Sigmoid colon (tissue), 7 donors: ENCODE measurements around the gene USP2. TPM values are rescaled to one million over a fixed set of nuclear protein-coding genes. Genes with fewer than 3 reads are reported as not detected.

Source experiments
- polyA plus RNA-seq, 3 donors: library from polyadenylated mRNA; stranded (reverse); fragments of 200-250 nt; gene quantifications; one replicate each; pipeline ENCODE4 v1.2.3, GENCODE V29; 2013
- small RNA-seq, 3 donors: library from RNA; depleted of rRNA; stranded (forward); fragments of <200 nt; gene quantifications; one replicate each; pipeline ENCODE3, GENCODE V24; 2016
- total RNA-seq, 4 donors: library from RNA; depleted of rRNA; stranded (reverse); fragments of >200 nt; gene quantifications; one replicate each; pipeline ENCODE4 v1.1.0, GENCODE V29; 2016
- donor health status: healthy with polysubstance abuse.
- donor health status: Bipolar disorder and iron deficiency.
- donor health status: healthy.

The USP2 gene
- total and polyA plus RNA-seq, 7 donors: 0.71 to 13.2 (median 1.9) TPM

Small RNA genes lying within 50 kb of the gene (small RNA-seq; reads per million reads assigned to genes)
- gene AP003396.4 (0 reads per million in 3 donors), gene RF01225 (0 reads per million in 3 donors)

Other genes starting within 250 kb of the USP2 start
- gene ABCG4, start 232.6 kb downstream of the USP2 start, total RNA-seq: under 1 TPM in 3 of 4 donors, not detected in 1; under 0.01 to 0.55 (median 0.27) TPM
- gene ABCG4, start 232.6 kb downstream of the USP2 start, polyA plus RNA-seq: under 1 TPM in 2 of 3 donors, not detected in 1; under 0.01 to 0.26 TPM
- gene NLRX1, start 213.0 kb downstream of the USP2 start, total RNA-seq: 10 to 100 TPM; 10.7 to 21.9 (median 12.6) TPM
- 1 to 10 TPM; 3.9 to 9.3 (median 4.2) TPM for gene NLRX1, start 213.0 kb downstream of the USP2 start, polyA plus RNA-seq
- 1 to 10 TPM in 1 of 4 donors, not detected in 3; 1.8 TPM for gene NHERF4, start 196.2 kb downstream of the USP2 start, total RNA-seq
- 10 to 100 TPM; 25.8 to 48.1 (median 37.7) TPM for gene NHERF4, start 196.2 kb downstream of the USP2 start, polyA plus RNA-seq
- 10 to 100 TPM; 11.8 to 17.7 (median 13.1) TPM for gene CBL, start 175.4 kb downstream of the USP2 start, total RNA-seq
- 1 to 10 TPM; 1.8 to 8.6 (median 3.7) TPM for gene CBL, start 175.4 kb downstream of the USP2 start, polyA plus RNA-seq
- 1,000 to 10,000 TPM in 1 of 4 donors, 100 to 1,000 TPM in 3; 628 to 1,033 (median 813) TPM for gene MCAM, start 64.6 kb downstream of the USP2 start, total RNA-seq
- gene MCAM, start 64.6 kb downstream of the USP2 start, polyA plus RNA-seq: 10 to 100 TPM in 1 of 3 donors, 1 to 10 TPM in 2; 2.1 to 51.5 (median 4.8) TPM
- gene RNF26, start 47.2 kb downstream of the USP2 start, total RNA-seq: 10 to 100 TPM in 3 of 4 donors, 1 to 10 TPM in 1; 9.8 to 18.3 (median 11.8) TPM
- gene RNF26, start 47.2 kb downstream of the USP2 start, polyA plus RNA-seq: 10 to 100 TPM in 1 of 3 donors, 1 to 10 TPM in 2; 6.2 to 26.1 (median 7.2) TPM
- 10 to 100 TPM; 23.2 to 35.2 (median 32.4) TPM for gene C1QTNF5, start 40.8 kb downstream of the USP2 start, total RNA-seq
- 10 to 100 TPM in 1 of 3 donors, 1 to 10 TPM in 2; 4.9 to 12.5 (median 5.4) TPM for gene C1QTNF5, start 40.8 kb downstream of the USP2 start, polyA plus RNA-seq
- under 1 TPM in 1 of 4 donors, not detected in 3; 0.14 TPM for gene MFRP, start 35.0 kb downstream of the USP2 start, total RNA-seq
- not detected for gene MFRP, start 35.0 kb downstream of the USP2 start, polyA plus RNA-seq
- 100 to 1,000 TPM in 1 of 4 donors, 10 to 100 TPM in 3; 10.4 to 214 (median 71.5) TPM for gene THY1, start 41.5 kb upstream of the USP2 start, total RNA-seq
- 10 to 100 TPM in 1 of 3 donors, 1 to 10 TPM in 2; 5.3 to 61.1 (median 5.4) TPM for gene THY1, start 41.5 kb upstream of the USP2 start, polyA plus RNA-seq